ENCODE data around the gene RALGPS1. TPM values are rescaled to one million over a fixed set of nuclear protein-coding genes. Genes with fewer than 3 reads are reported as not detected.

RALGPS1 gene
- total RNA-seq, 4 donors from 2014 or later, result 27.3 to 42.1 (median 39.1) TPM

- Histone ChIP-seq H3K4me1 (peaks cover 12 to 14% of the 10 kb centered on the region in 2 donors), H3K9me3 (no peaks in the 10 kb centered on the region), H3K36me3 (no peaks in the 10 kb centered on the region), H3K27me3 (no peaks in the 10 kb centered on the region), H3K27ac (peak overlapping the region in 1 of 3 donors; percentile 50), H3K4me3 (replicated peaks in 1 of 3) (no peak overlapping the region)
- intact Hi-C loops (cut with DNase I), result no loop called here
- 18 to 31% methylated on average over 6 of the region's 6 CpGs for WGBS, 2 donors
- TF ChIP-seq CTCF (IDR thresholded peaks at IDR 0.05), result no peak
- TF ChIP-seq POLR2A (IDR thresholded peaks at IDR 0.05), result no peak
- peak; percentile 64 for DNase-seq
Observed at GRCh38 chr9:126927419-126927818, 12.8 kb downstream of the RALGPS1 start.

- intact Hi-C loops (cut with DNase I), result no loop called here
- Histone ChIP-seq H3K36me3 (no peaks in the 10 kb centered on the region), H3K9me3 (no peaks in the 10 kb centered on the region), H3K4me1 (peaks cover 3 to 4% of the 10 kb centered on the region in 2 donors), H3K27ac (no peak overlapping the region), H3K4me3 (replicated peaks in 1 of 3) (no peak overlapping the region), H3K27me3 (no peaks in the 10 kb centered on the region)
- no peak for DNase-seq
- TF ChIP-seq CTCF (IDR thresholded peaks at IDR 0.05) (no peak), POLR2A (IDR thresholded peaks at IDR 0.05) (no peak)
- WGBS, 2 donors, result 93 to 95% methylated on average over 11 of the region's 11 CpGs
Observed at GRCh38 chr9:126932871-126933321, 18.3 kb downstream of the RALGPS1 start.

GRCh38 chr9:126933334-126933980 is 18.9 kb downstream of the RALGPS1 start:
- H3K27me3 ChIP-seq, result no peaks in the 10 kb centered on the region
- intact Hi-C loops (cut with DNase I), result no loop called here
- H3K36me3 ChIP-seq, result no peaks in the 10 kb centered on the region
- H3K4me3 ChIP-seq (replicated peaks in 1 of 3), result no peak overlapping the region
- 88 to 95% methylated on average over 11 of the region's 11 CpGs for WGBS, 2 donors
- DNase-seq, result no peak
- H3K27ac ChIP-seq, result no peak overlapping the region
- no peaks in the 10 kb centered on the region for H3K9me3 ChIP-seq
- H3K4me1 ChIP-seq, result no peaks in the 10 kb centered on the region
- TF ChIP-seq POLR2A (IDR thresholded peaks at IDR 0.05) (no peak), CTCF (IDR thresholded peaks at IDR 0.05) (no peak)

- Histone ChIP-seq H3K4me1 (no peaks in the 10 kb centered on the region), H3K36me3 (no peaks in the 10 kb centered on the region), H3K9me3 (no peaks in the 10 kb centered on the region), H3K27me3 (no peaks in the 10 kb centered on the region), H3K4me3 (replicated peaks in 1 of 3) (no peak overlapping the region), H3K27ac (no peak overlapping the region)
- DNase-seq, result no peak
- 92 to 95% methylated on average over 8 of the region's 8 CpGs for WGBS, 2 donors
- intact Hi-C loops (cut with DNase I), result no loop called here
- TF ChIP-seq POLR2A (IDR thresholded peaks at IDR 0.05), result no peak
- TF ChIP-seq CTCF (IDR thresholded peaks at IDR 0.05), result no peak
Observed at GRCh38 chr9:126934441-126934840, 19.9 kb downstream of the RALGPS1 start.

GRCh38 chr9:126935630-126936029 is 21.0 kb downstream of the RALGPS1 start:
- 78 to 84% methylated on average over 5 of the region's 5 CpGs for WGBS, 2 donors
- H3K4me1 ChIP-seq, result no peaks in the 10 kb centered on the region
- H3K4me3 ChIP-seq (replicated peaks in 1 of 3), result no peak overlapping the region
- DNase-seq, result no peak
- intact Hi-C loops (cut with DNase I), result no loop called here
- H3K27me3 ChIP-seq, result no peaks in the 10 kb centered on the region
- H3K36me3 ChIP-seq, result no peaks in the 10 kb centered on the region
- no peak overlapping the region for H3K27ac ChIP-seq
- no peaks in the 10 kb centered on the region for H3K9me3 ChIP-seq
- TF ChIP-seq CTCF (IDR thresholded peaks at IDR 0.05), result no peak
- no peak for TF ChIP-seq POLR2A (IDR thresholded peaks at IDR 0.05)
